ENCODE measurements around the gene RFT1.

The RFT1 gene

DNA sequence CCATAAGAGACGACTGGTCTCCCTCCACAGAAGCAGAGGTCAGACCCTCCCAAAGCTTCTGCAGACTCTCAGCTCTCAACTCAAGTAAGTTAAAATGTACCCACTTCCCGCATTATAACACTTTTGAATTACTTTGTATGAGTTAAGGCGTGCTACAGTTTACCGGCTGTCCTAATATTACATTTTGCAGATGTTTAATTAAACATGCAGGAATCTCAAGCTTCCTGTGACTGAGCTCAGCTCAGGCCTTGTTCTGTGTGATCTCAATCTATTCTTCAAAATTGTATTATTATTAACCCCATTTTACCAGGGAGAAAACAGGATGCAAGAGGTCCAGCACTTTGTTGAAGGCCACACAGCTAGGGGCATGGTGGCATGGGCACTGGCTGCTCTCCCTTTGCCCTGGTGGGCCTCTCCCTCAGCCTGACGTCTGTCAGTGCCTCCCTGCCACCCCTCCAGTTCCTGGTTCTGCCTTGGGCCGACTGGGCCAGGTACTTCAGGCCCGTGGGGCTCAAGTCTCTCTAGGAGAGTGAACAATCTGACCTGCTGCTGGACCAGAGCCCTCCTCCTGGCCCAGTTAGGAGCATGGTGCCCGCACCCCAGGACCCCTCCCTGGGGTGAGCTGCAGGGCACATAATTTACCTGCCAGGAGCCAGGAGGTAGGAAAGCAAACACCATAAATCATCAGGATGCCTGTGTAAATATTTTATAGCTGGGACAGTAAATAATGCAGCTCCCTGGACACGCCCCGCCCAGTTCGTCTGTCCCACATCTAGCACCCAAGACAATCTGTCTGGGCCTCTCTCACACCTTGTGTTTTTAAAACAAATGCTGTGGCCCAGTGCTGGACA is 14.9 kb upstream of the RFT1 start:
- Histone ChIP-seq H4K91ac (ENCODE audit: low read depth, low read length) (no peak overlapping the region), H4K12ac (ENCODE audit: low read depth, low read length) (no peak overlapping the region), H4K8ac (ENCODE audit: low read depth, low read length) (no peak overlapping the region), H3K23ac (ENCODE audit: low read length) (no peak overlapping the region), H2BK12ac (ENCODE audit: low read length) (no peak overlapping the region), H3K4me1 (ENCODE audit: control insufficient read depth in 1 of 2, insufficient read depth in 2 of 2, low read length in 2 of 2) (no peaks in the 10 kb centered on the region), H3K27ac (ENCODE audit: low read depth, low read length) (no peak overlapping the region), H3K36me3 (ENCODE audit: control insufficient read depth in 1 of 2, insufficient read depth in 2 of 2, low read length in 2 of 2) (no peaks in the 10 kb centered on the region), H3K4ac (ENCODE audit: low read depth, low read length) (no peak overlapping the region), H3K14ac (ENCODE audit: low read length) (no peak overlapping the region), H2BK5ac (ENCODE audit: low read depth, low read length, poor library complexity) (no peak overlapping the region), H3K79me1 (ENCODE audit: low read length) (no peaks in the 10 kb centered on the region), H2AK5ac (ENCODE audit: low read length) (no peak overlapping the region), H3K9ac (ENCODE audit: low read length) (no peak overlapping the region), H2AFZ (ENCODE audit: insufficient read depth, low read length, poor library complexity) (no peak overlapping the region), H3K9me3 (ENCODE audit: insufficient read depth, low read depth, low read length) (peaks cover 1% of the 10 kb centered on the region), H2BK120ac (ENCODE audit: insufficient read depth, low read length, poor library complexity) (no peak overlapping the region), H3K27me3 (ENCODE audit: insufficient read depth, low read length) (no peaks in the 10 kb centered on the region), H3K79me2 (ENCODE audit: control insufficient read depth, insufficient read depth, low read length, poor library complexity) (no peaks in the 10 kb centered on the region), H3K4me3 (ENCODE audit: low read depth, low read length) (no peak overlapping the region), H3K4me2 (ENCODE audit: low read length) (no peak overlapping the region), H3K18ac (ENCODE audit: low read length) (no peak overlapping the region)
- no CpG with 5 or more reads among the region's 11 CpGs for WGBS (ENCODE audit: extremely low coverage, insufficient coverage, insufficient read length)
- no peak for DNase-seq

DNA sequence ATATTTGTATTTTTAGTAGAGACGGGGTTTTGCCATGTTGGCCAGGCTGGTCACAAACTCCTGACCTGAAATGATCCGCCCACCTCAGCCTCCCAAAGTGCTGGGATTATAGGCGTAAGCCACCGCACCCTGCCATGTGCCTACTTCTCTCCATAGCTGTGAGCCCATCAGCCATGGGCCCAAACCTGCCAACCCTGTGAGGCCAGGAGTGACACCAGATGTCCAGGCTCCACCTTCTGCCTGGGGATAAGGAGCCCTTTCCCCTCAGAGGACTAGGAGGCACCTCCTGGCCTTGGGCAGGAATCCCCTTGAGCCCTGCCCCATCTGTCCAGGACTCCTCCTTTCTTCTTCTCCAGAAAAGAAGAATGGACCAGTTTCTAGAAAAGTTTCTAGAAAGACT is 14.2 kb upstream of the RFT1 start:
- Histone ChIP-seq H3K18ac (ENCODE audit: low read length) (no peak overlapping the region), H3K79me2 (ENCODE audit: control insufficient read depth, insufficient read depth, low read length, poor library complexity) (no peaks in the 10 kb centered on the region), H3K14ac (ENCODE audit: low read length) (no peak overlapping the region), H4K8ac (ENCODE audit: low read depth, low read length) (no peak overlapping the region), H3K9me3 (ENCODE audit: insufficient read depth, low read depth, low read length) (no peaks in the 10 kb centered on the region), H3K79me1 (ENCODE audit: low read length) (no peaks in the 10 kb centered on the region), H2BK12ac (ENCODE audit: low read length) (no peak overlapping the region), H3K27me3 (ENCODE audit: insufficient read depth, low read length) (no peaks in the 10 kb centered on the region), H3K27ac (ENCODE audit: low read depth, low read length) (no peak overlapping the region), H2AFZ (ENCODE audit: insufficient read depth, low read length, poor library complexity) (no peak overlapping the region), H3K9ac (ENCODE audit: low read length) (no peak overlapping the region), H3K4me1 (ENCODE audit: control insufficient read depth in 1 of 2, insufficient read depth in 2 of 2, low read length in 2 of 2) (no peaks in the 10 kb centered on the region), H2BK5ac (ENCODE audit: low read depth, low read length, poor library complexity) (no peak overlapping the region), H3K4me3 (ENCODE audit: low read depth, low read length) (no peak overlapping the region), H4K12ac (ENCODE audit: low read depth, low read length) (no peak overlapping the region), H3K4me2 (ENCODE audit: low read length) (no peak overlapping the region), H3K36me3 (ENCODE audit: control insufficient read depth in 1 of 2, insufficient read depth in 2 of 2, low read length in 2 of 2) (no peaks in the 10 kb centered on the region), H3K23ac (ENCODE audit: low read length) (no peak overlapping the region), H2AK5ac (ENCODE audit: low read length) (no peak overlapping the region), H4K91ac (ENCODE audit: low read depth, low read length) (no peak overlapping the region), H3K4ac (ENCODE audit: low read depth, low read length) (no peak overlapping the region), H2BK120ac (ENCODE audit: insufficient read depth, low read length, poor library complexity) (no peak overlapping the region)
- WGBS (ENCODE audit: extremely low coverage, insufficient coverage, insufficient read length) = no CpG with 5 or more reads among the region's 4 CpGs
- no peak for DNase-seq

DNA sequence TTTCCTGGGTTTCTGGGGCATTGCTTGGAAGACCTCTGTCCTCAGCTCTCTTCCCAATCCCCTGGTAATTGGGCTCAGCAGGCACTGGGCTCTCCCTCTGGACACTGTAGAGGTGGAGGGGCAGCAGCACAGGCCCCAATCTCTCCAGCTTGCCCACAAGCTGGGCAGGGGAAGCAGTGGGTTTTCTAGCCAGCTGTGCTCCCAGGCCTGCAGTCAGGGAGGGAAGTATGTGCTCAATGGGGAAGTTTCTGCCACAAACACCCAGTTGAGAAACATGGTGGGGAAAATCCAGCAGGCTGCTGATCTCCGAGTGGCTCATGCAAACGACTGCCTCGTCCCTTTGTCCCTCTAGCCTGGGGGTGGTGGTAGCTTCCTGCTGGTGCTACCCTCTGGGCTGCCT is 12.8 kb upstream of the RFT1 start:
- Histone ChIP-seq H3K9ac (ENCODE audit: low read length) (no peak overlapping the region), H2BK120ac (ENCODE audit: insufficient read depth, low read length, poor library complexity) (no peak overlapping the region), H3K23ac (ENCODE audit: low read length) (no peak overlapping the region)

DNA sequence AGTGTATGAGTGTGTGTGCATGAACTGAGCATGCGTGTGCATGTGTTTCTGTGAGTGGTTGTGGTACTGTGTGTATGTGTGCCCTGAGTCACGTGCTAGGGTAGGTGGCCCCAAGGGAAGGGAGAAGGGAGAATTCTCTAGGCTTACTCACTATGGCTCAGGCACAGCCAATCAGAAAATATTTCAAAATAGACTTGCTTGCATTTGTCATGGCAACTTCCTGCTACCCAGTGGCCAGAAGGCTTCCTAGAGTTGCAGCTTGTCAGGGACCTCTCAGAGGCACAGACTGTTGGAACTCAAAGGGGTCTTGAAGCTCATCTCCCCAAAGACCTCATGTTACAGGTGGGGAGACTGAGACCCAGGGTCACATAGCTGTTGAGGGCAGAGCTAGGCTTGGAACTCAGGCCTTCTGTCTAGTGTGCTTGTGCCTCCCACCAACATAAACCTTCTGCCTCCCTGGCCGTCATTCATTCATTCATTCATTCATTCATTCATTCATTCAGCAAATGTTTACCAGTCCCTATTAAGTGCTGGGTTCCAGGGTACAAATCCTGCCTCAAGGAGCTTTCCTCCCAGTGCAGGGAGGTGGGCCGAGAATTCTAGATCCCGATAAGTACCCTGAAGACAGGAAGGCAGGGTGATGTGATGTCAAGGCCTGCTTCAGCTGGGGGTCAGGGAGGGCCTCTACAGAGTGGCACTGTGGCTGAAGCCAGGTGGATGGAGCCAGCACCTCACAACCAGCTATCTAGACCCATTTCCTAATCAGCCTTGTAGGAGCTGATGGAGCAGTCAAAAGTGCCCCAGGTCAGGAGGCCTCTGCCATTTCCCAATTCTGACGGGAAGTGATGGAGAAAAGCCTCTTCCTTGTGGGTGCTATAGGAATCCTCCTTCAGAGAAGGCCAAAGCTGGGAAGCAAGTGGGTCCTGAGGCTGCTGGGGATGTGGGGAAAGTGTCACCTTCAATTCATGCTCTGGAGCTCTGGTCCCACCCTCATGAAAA is 10.9 kb upstream of the RFT1 start:
- H2AK5ac ChIP-seq (ENCODE audit: low read length) = no peak overlapping the region
- H3K36me3 ChIP-seq (ENCODE audit: control insufficient read depth in 1 of 2, insufficient read depth in 2 of 2, low read length in 2 of 2) = no peaks in the 10 kb centered on the region
- H3K23ac ChIP-seq (ENCODE audit: low read length) = peak overlapping the region; percentile 37
- H3K9ac ChIP-seq (ENCODE audit: low read length) = no peak overlapping the region
- H2AFZ ChIP-seq (ENCODE audit: insufficient read depth, low read length, poor library complexity) = no peak overlapping the region
- no peak overlapping the region for H4K91ac ChIP-seq (ENCODE audit: low read depth, low read length)
- H3K79me1 ChIP-seq (ENCODE audit: low read length) = no peaks in the 10 kb centered on the region
- H3K18ac ChIP-seq (ENCODE audit: low read length) = no peak overlapping the region
- H2BK12ac ChIP-seq (ENCODE audit: low read length) = no peak overlapping the region
- H3K4ac ChIP-seq (ENCODE audit: low read depth, low read length) = no peak overlapping the region
- no peak overlapping the region for H2BK5ac ChIP-seq (ENCODE audit: low read depth, low read length, poor library complexity)
- WGBS (ENCODE audit: extremely low coverage, insufficient coverage, insufficient read length) = no CpG with 5 or more reads among the region's 6 CpGs
- no peaks in the 10 kb centered on the region for H3K4me1 ChIP-seq (ENCODE audit: control insufficient read depth in 1 of 2, insufficient read depth in 2 of 2, low read length in 2 of 2)
- H3K27me3 ChIP-seq (ENCODE audit: insufficient read depth, low read length) = no peaks in the 10 kb centered on the region
- H3K4me3 ChIP-seq (ENCODE audit: low read depth, low read length) = peak overlapping the region; percentile 23
- no peak overlapping the region for H4K12ac ChIP-seq (ENCODE audit: low read depth, low read length)
- H4K8ac ChIP-seq (ENCODE audit: low read depth, low read length) = no peak overlapping the region
- no peak overlapping the region for H2BK120ac ChIP-seq (ENCODE audit: insufficient read depth, low read length, poor library complexity)
- H3K79me2 ChIP-seq (ENCODE audit: control insufficient read depth, insufficient read depth, low read length, poor library complexity) = no peaks in the 10 kb centered on the region
- H3K4me2 ChIP-seq (ENCODE audit: low read length) = no peak overlapping the region
- peak; percentile 22 to 35 for DNase-seq
- H3K27ac ChIP-seq (ENCODE audit: low read depth, low read length) = no peak overlapping the region
- no peak overlapping the region for H3K14ac ChIP-seq (ENCODE audit: low read length)
- peaks cover 2% of the 10 kb centered on the region for H3K9me3 ChIP-seq (ENCODE audit: insufficient read depth, low read depth, low read length)

More for the DNA sequence above, 12.8 kb upstream of the RFT1 start:
- H3K79me1 ChIP-seq (ENCODE audit: low read length) = no peaks in the 10 kb centered on the region
- H3K4me2 ChIP-seq (ENCODE audit: low read length) = no peak overlapping the region
- no peaks in the 10 kb centered on the region for H3K36me3 ChIP-seq (ENCODE audit: control insufficient read depth in 1 of 2, insufficient read depth in 2 of 2, low read length in 2 of 2)
- no peaks in the 10 kb centered on the region for H3K27me3 ChIP-seq (ENCODE audit: insufficient read depth, low read length)
- no peaks in the 10 kb centered on the region for H3K79me2 ChIP-seq (ENCODE audit: control insufficient read depth, insufficient read depth, low read length, poor library complexity)
- no CpG with 5 or more reads among the region's 3 CpGs for WGBS (ENCODE audit: extremely low coverage, insufficient coverage, insufficient read length)
- no peak overlapping the region for H3K4me3 ChIP-seq (ENCODE audit: low read depth, low read length)
- H3K14ac ChIP-seq (ENCODE audit: low read length) = no peak overlapping the region
- no peak overlapping the region for H2BK5ac ChIP-seq (ENCODE audit: low read depth, low read length, poor library complexity)
- no peak overlapping the region for H2AFZ ChIP-seq (ENCODE audit: insufficient read depth, low read length, poor library complexity)
- H3K9me3 ChIP-seq (ENCODE audit: insufficient read depth, low read depth, low read length) = no peaks in the 10 kb centered on the region
- peak in 1 of 2 donors; percentile 35 for DNase-seq
- H2BK12ac ChIP-seq (ENCODE audit: low read length) = no peak overlapping the region
- H3K4me1 ChIP-seq (ENCODE audit: control insufficient read depth in 1 of 2, insufficient read depth in 2 of 2, low read length in 2 of 2) = no peaks in the 10 kb centered on the region
- no peak overlapping the region for H3K27ac ChIP-seq (ENCODE audit: low read depth, low read length)
- H4K12ac ChIP-seq (ENCODE audit: low read depth, low read length) = no peak overlapping the region
- H3K18ac ChIP-seq (ENCODE audit: low read length) = no peak overlapping the region
- no peak overlapping the region for H2AK5ac ChIP-seq (ENCODE audit: low read length)
- H4K91ac ChIP-seq (ENCODE audit: low read depth, low read length) = no peak overlapping the region
- no peak overlapping the region for H4K8ac ChIP-seq (ENCODE audit: low read depth, low read length)
- no peak overlapping the region for H3K4ac ChIP-seq (ENCODE audit: low read depth, low read length)
